Muscle of back (tissue), 13 donors: ENCODE data around the gene FUNDC2. TPM values are rescaled to one million over a fixed set of nuclear protein-coding genes. Genes with fewer than 3 reads are reported as not detected.
"Not testable (repeated sequence)": the region's sequence is repeated elsewhere in the genome, so short reads cannot be mapped to it uniquely, and the experiment has no call there.

Experiments used
- DNase-seq, 3 donors: peaks; one replicate each; pipeline versions ENCODE4 v3.0.0 to v3.0.0-alpha.2; 2013
- long read RNA-seq, 9 donors: transcript quantifications; one replicate each; lab custom pipeline, GENCODE V29; 2026
- polyA plus RNA-seq, 10 donors: library from polyadenylated mRNA; unstranded; fragments of 120-200 nt; gene quantifications; one replicate each; pipeline ENCODE4 v1.2.1, GENCODE V29; 2013; ENCODE audit not compliant: insufficient read length in 10 of 10

Gene FUNDC2
- polyA plus RNA-seq = 100 to 1,000 TPM; 128 to 151 (median 137) TPM
- long read RNA-seq, donor 1, full-length matches to known transcripts = 55 of 76 reads
- long read RNA-seq, donor 1, partial matches to known transcripts = 21 of 76 reads
- long read RNA-seq, donor 1, other reads (novel, unspliced or antisense) = 0 of 76 reads
- long read RNA-seq, donor 2, full-length matches to known transcripts = 56 of 77 reads
- long read RNA-seq, donor 2, partial matches to known transcripts = 21 of 77 reads
- long read RNA-seq, donor 2, other reads (novel, unspliced or antisense) = 0 of 77 reads
- long read RNA-seq, donor 3 = 0 reads
- long read RNA-seq, donor 4, full-length matches to known transcripts = 45 of 45 reads
- long read RNA-seq, donor 4, partial matches to known transcripts = 0 of 45 reads
- long read RNA-seq, donor 4, other reads (novel, unspliced or antisense) = 0 of 45 reads
- long read RNA-seq, donor 5, full-length matches to known transcripts = 57 of 83 reads
- long read RNA-seq, donor 5, partial matches to known transcripts = 26 of 83 reads
- long read RNA-seq, donor 5, other reads (novel, unspliced or antisense) = 0 of 83 reads
- long read RNA-seq, donor 6, full-length matches to known transcripts = 60 of 70 reads
- long read RNA-seq, donor 6, partial matches to known transcripts = 10 of 70 reads
- long read RNA-seq, donor 6, other reads (novel, unspliced or antisense) = 0 of 70 reads
- long read RNA-seq, donor 7, full-length matches to known transcripts = 35 of 35 reads
- long read RNA-seq, donor 7, partial matches to known transcripts = 0 of 35 reads
- long read RNA-seq, donor 7, other reads (novel, unspliced or antisense) = 0 of 35 reads
- long read RNA-seq, donor 8, full-length matches to known transcripts = 35 of 44 reads
- long read RNA-seq, donor 8, partial matches to known transcripts = 9 of 44 reads
- long read RNA-seq, donor 8, other reads (novel, unspliced or antisense) = 0 of 44 reads
- long read RNA-seq, donor 9, full-length matches to known transcripts = 3 of 3 reads
- long read RNA-seq, donor 9, partial matches to known transcripts = 0 of 3 reads
- long read RNA-seq, donor 9, other reads (novel, unspliced or antisense) = 0 of 3 reads

- peak; percentile 89 to 96 (median 92) for DNase-seq
These were observed at the start of gene FUNDC2 for GRCh38 chrX:155026727-155027508. Gene FUNDC2 (plus strand): TSS chrX:155026844. CDS start chrX:155026939, 95 bp downstream.

GRCh38 chrX:154979629-154980028, 47.0 kb upstream of the FUNDC2 start:
- DNase-seq = no peak

GRCh38 chrX:154980330-154981115, 46.1 kb upstream of the FUNDC2 start:
- peak; percentile 45 to 79 (median 57) for DNase-seq

- no peak for DNase-seq
These were observed 45.6 kb upstream of the FUNDC2 start for GRCh38 chrX:154981116-154981411.

GRCh38 chrX:154986826-154987575, 39.6 kb upstream of the FUNDC2 start:
- peak in 1 of 3 donors; percentile 11 for DNase-seq

- DNase-seq = no peak
These were observed 38.7 kb upstream of the FUNDC2 start for GRCh38 chrX:154987940-154988339.

GRCh38 chrX:154988719-154989118, 37.9 kb upstream of the FUNDC2 start:
- DNase-seq = no peak

- DNase-seq = no peak
These were observed 36.1 kb upstream of the FUNDC2 start for GRCh38 chrX:154990496-154990895.

- DNase-seq = no peak
These were observed 35.6 kb upstream of the FUNDC2 start for GRCh38 chrX:154991039-154991438.

GRCh38 chrX:154991476-154991875, 35.2 kb upstream of the FUNDC2 start:
- DNase-seq = no peak

- DNase-seq = no peak
These were observed 28.3 kb upstream of the FUNDC2 start for GRCh38 chrX:154998204-154998880.

GRCh38 chrX:155000841-155001240, 25.8 kb upstream of the FUNDC2 start:
- no peak for DNase-seq

- no peak for DNase-seq
These were observed 24.8 kb upstream of the FUNDC2 start for GRCh38 chrX:155001873-155002272.

GRCh38 chrX:155005190-155005589, 21.5 kb upstream of the FUNDC2 start:
- DNase-seq = no peak

GRCh38 chrX:155006379-155006778, 20.3 kb upstream of the FUNDC2 start:
- not testable (repeated sequence) for DNase-seq

- DNase-seq = peak in 1 of 3 donors; percentile 9
These were observed 19.6 kb upstream of the FUNDC2 start for GRCh38 chrX:155006913-155007671.

GRCh38 chrX:155008578-155008977, 18.1 kb upstream of the FUNDC2 start:
- not testable (repeated sequence) for DNase-seq

GRCh38 chrX:155009994-155010472, 16.6 kb upstream of the FUNDC2 start:
- DNase-seq = peak; percentile 28 to 72 (median 49)
